ENCODE data around the gene SLC12A7. TPM values are rescaled to one million over a fixed set of nuclear protein-coding genes. Genes with fewer than 3 reads are reported as not detected.

The SLC12A7 gene
- total RNA-seq, 1 experiment from 2014 or later, result 28.1 TPM

DNA sequence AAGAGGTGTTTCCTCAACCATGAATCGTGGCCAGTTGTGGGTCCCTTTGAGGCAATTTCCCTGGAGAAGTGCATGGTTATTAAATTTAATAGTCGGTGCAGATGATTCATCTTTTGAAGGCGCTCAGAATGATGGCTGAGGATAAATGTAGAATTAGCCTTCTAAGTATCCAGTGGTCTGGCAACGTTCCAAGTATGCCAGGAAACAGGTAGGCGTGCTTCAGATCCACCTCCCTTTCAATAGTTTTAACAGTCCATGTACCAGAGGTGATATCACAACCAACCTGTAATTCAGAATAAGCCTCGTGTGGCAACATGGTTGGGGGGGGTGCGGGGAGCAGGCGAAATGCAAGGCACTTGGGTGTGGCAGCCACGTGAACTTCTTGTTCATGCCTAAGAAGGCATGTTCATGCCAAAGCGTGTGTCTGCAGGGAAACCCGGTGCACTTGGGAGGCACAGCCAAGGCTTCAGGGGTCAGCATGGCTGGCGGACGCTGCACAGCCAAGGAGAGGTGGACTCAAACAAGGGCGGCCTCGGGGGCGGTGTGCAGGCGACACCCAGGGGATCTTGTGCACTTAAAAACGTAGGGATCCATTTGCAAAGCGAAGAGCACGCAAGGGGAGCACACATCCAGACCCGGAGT, 108.4 kb downstream of the SLC12A7 start (continued):
- TF ChIP-seq STAT6 (CRISPR knock-in tag; conservative IDR thresholded peaks at IDR 0.05; ENCODE audit: low read depth) (no peak), ZNF423 (CRISPR knock-in tag; IDR thresholded peaks at IDR 0.05) (no peak), E2F1 (CRISPR knock-in tag; IDR thresholded peaks at IDR 0.05) (no peak), JAZF1 (CRISPR knock-in tag; IDR thresholded peaks at IDR 0.05) (no peak), ETV6 (CRISPR knock-in tag; IDR thresholded peaks at IDR 0.05) (no peak), EMX1 (CRISPR knock-in tag; IDR thresholded peaks at IDR 0.05) (no peak), JUN (CRISPR knock-in tag; IDR thresholded peaks at IDR 0.05) (no peak), AR (CRISPR knock-in tag; IDR thresholded peaks at IDR 0.05) (no peak), MXD4 (CRISPR knock-in tag; IDR thresholded peaks at IDR 0.05; ENCODE audit: borderline replicate concordance) (no peak), RORB (CRISPR knock-in tag; IDR thresholded peaks at IDR 0.05) (no peak)
- TF ChIP-seq, protein P1, sequence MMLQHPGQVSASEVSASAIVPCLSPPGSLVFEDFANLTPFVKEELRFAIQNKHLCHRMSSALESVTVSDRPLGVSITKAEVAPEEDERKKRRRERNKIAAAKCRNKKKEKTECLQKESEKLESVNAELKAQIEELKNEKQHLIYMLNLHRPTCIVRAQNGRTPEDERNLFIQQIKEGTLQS (CRISPR knock-in tag; conservative IDR thresholded peaks at IDR 0.05), result no peak

DNA sequence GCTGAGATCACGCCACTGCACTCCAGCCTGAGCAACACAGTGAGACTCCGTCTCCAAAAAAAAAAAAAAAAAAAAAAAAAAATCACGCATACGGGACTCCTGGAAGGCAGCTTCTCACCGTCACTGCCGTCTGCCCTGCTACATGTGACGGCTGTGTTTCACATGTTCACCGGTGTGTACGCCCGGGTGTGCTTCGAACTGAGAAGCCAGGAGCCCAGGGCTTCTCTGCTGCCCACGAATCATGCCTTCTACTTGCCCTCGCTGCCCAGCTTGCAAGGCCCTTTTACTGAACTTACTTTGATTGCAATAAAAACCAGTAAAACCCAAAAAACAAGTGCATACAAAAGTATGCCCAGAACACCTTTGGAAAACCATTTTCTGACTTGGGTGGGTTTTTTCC, 109.0 kb downstream of the SLC12A7 start:
- no peak for DNase-seq (ENCODE audit: low spot score)
- ChIA-PET CTCF (interaction anchor here (1.5 kb wide), 1 partner anchor 20 kb away, joined by 5 read pairs; no protein-coding TSS in a partner anchor), POLR2A (interaction anchor here (0.6 to 0.7 kb wide), 2 partner anchors 81 to 160 kb away, joined by 3 read pairs; no protein-coding TSS in a partner anchor)
- peaks cover 45% of the 10 kb centered on the region for H3K27me3 Mint-ChIP-seq (ENCODE audit: low read depth)
- no peaks in the 10 kb centered on the region for H3K36me3 Mint-ChIP-seq
- no peak overlapping the region for H3K27ac Mint-ChIP-seq
- peaks cover 8% of the 10 kb centered on the region for H3K4me1 Mint-ChIP-seq
- no peaks in the 10 kb centered on the region for H3K9me3 Mint-ChIP-seq
- no peak for TF ChIP-seq NFATC4 (CRISPR knock-in tag; IDR thresholded peaks at IDR 0.05)
- TF ChIP-seq CREB1 (CRISPR knock-in tag; IDR thresholded peaks at IDR 0.05), result no peak
- TF ChIP-seq ZNF281 (CRISPR knock-in tag; IDR thresholded peaks at IDR 0.05), result no peak
- no peak for TF ChIP-seq GTF2I (CRISPR knock-in tag; conservative IDR thresholded peaks at IDR 0.05)
- no peak for TF ChIP-seq GRHL2 (CRISPR knock-in tag; IDR thresholded peaks at IDR 0.05; ENCODE audit: insufficient replicate concordance, severe bottlenecking)
- no peak overlapping the region for H3K4me3 Mint-ChIP-seq
- ATAC-seq, result no peak
